Body of pancreas (tissue), 4 donors: Measurements from ENCODE around the gene E2F2. TPM values are rescaled to one million over a fixed set of nuclear protein-coding genes. Genes with fewer than 3 reads are reported as not detected.

ENCODE experiments used
- ATAC-seq: fragments of 150-250 bp; one replicate; pipeline ENCODE4 v1.9.1; 2016
- DNase-seq, 4 donors: peaks; one replicate each; pipeline ENCODE4 v3.0.0-alpha.2; 2019
- H3K27ac ChIP-seq, 4 donors: fragments of 200-600 bp; sonication (generic); 1 replicate in 3 of 4; 2 replicates in 1 of 4; pipeline versions ENCODE4 v1.5.1 to v1.6.1; 2016 to 2019; ENCODE audit warnings: mild to moderate bottlenecking in 1 of 4, mixed read lengths in 1 of 4, moderate library complexity in 1 of 4
- H3K27me3 ChIP-seq, 2 donors: fragments of 200-600 bp; sonication (generic); one replicate each; pipeline ENCODE4 v1.6.0; 2016; ENCODE audit warnings: mild to moderate bottlenecking in 1 of 2
- H3K36me3 ChIP-seq, 2 donors: fragments of 200-600 bp; sonication (generic); replicated peaks in 1 of 2; 2 replicates each; pipeline ENCODE4 v1.5.1; 2016; ENCODE audit warnings: low read depth in 2 of 2; ENCODE audit not compliant: insufficient read depth in 1 of 2
- H3K4me1 ChIP-seq: fragments of 200-600 bp; sonication (generic); one replicate; pipeline ENCODE4 v1.6.0; 2016
- H3K4me3 ChIP-seq, 2 donors: fragments of 200-600 bp; sonication (generic); 1 replicate in 1 of 2; 2 replicates in 1 of 2; pipeline ENCODE4 v1.5.1; 2016 to 2019
- H3K9me3 ChIP-seq, 3 donors: fragments of 200-600 bp; sonication (generic); 1 replicate in 2 of 3; 2 replicates in 1 of 3; pipeline ENCODE4 v1.5.1; 2016
- POLR2A ChIP-seq, 3 donors: fragments of 450-650 bp; IDR thresholded peaks; one replicate each; pipeline ENCODE4 v1.6.1; 2016; ENCODE audit warnings: antibody characterized with exemption in 3 of 3, mild to moderate bottlenecking in 2 of 3
- WGBS, 2 donors: methylation state at CpG; one replicate each; pipeline ENCODE4 v1.1.5; 2017; 5-methylcytosine and 5-hydroxymethylcytosine counted together
- intact Hi-C: fragments of 100-400 bp; cut with DNase I; formaldehyde crosslinking; loops from one replicate; pipeline ENCODE4 v1.15.1; 2023
- total RNA-seq, 2 donors: library from RNA; depleted of rRNA; stranded (reverse); fragments of >200 nt; gene quantifications; one replicate each; pipeline ENCODE4 v1.1.0, GENCODE V29; 2016
- TF ChIP-seq, protein P1 (sequence below), 7 experiments: fragments of 450-650 bp in 4 of 7; fragments of 200-600 bp in 3 of 7; sonication (generic) in 3 of 7; IDR thresholded peaks; one replicate each; pipeline ENCODE4 v1.5.1; 2016 to 2019; ENCODE audit warnings: antibody characterized with exemption in 7 of 7

Gene E2F2
- total RNA-seq, 2 donors from 2014 or later, result under 0.01 TPM; not detected in 1

GRCh38 chr1:23470282-23471070, 60.6 kb downstream of the E2F2 start:
- 73 to 74% methylated on average over 8 to 12 of the region's 12 CpGs for WGBS, 2 donors
- H3K36me3 ChIP-seq, result no peaks in the 10 kb centered on the region
- no peaks in the 10 kb centered on the region for H3K27me3 ChIP-seq
- TF ChIP-seq, protein P1, sequence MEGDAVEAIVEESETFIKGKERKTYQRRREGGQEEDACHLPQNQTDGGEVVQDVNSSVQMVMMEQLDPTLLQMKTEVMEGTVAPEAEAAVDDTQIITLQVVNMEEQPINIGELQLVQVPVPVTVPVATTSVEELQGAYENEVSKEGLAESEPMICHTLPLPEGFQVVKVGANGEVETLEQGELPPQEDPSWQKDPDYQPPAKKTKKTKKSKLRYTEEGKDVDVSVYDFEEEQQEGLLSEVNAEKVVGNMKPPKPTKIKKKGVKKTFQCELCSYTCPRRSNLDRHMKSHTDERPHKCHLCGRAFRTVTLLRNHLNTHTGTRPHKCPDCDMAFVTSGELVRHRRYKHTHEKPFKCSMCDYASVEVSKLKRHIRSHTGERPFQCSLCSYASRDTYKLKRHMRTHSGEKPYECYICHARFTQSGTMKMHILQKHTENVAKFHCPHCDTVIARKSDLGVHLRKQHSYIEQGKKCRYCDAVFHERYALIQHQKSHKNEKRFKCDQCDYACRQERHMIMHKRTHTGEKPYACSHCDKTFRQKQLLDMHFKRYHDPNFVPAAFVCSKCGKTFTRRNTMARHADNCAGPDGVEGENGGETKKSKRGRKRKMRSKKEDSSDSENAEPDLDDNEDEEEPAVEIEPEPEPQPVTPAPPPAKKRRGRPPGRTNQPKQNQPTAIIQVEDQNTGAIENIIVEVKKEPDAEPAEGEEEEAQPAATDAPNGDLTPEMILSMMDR (IDR thresholded peaks at IDR 0.05), result no peak
- TF ChIP-seq POLR2A (IDR thresholded peaks at IDR 0.05), result no peak
- ATAC-seq (no peak), DNase-seq (peak in 2 of 4 donors; percentile 24 to 29)
- H3K9me3 ChIP-seq, result no peaks in the 10 kb centered on the region
- H3K4me1 ChIP-seq, result peaks cover 24% of the 10 kb centered on the region
- H3K4me3 ChIP-seq, result no peak overlapping the region
- intact Hi-C loops, result no loop called here
- no peak overlapping the region for H3K27ac ChIP-seq

DNA sequence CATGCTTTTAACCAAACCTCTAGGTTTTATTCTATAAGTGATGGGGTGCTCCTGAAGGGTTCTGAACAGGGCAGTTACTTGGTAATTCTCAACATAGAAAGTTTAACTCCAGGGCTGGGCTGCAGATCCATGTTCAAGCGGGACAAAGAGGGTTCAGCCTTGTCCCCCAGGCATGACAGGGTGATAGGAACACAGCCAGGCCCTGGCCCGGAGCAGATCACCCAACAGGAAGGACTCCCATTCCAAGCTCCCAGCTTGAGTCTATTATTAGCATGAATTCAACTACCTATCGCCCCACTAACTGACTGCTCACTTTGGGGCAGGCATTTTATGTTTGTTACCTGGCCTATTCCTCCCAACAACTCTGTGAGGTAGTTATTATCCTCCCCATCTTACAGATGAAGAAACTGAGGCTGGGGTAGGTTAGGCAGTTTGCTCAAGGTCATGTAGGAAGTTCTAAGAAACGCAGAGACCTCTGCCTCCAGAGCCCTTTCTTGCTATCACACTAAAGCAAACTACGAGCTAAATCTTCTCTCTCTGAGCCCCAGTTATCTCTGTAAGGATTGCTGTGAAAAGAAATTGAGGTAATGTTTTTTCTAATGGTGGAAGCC, 61.6 kb downstream of the E2F2 start:
- ATAC-seq (no peak), DNase-seq (no peak)
- no peaks in the 10 kb centered on the region for H3K27me3 ChIP-seq
- TF ChIP-seq POLR2A (IDR thresholded peaks at IDR 0.05), result no peak
- TF ChIP-seq, protein P1 (IDR thresholded peaks at IDR 0.05), result no peak
- WGBS, 2 donors, result 27 to 32% methylated on average over 5 of the region's 5 CpGs
- H3K27ac ChIP-seq, result no peak overlapping the region
- no peaks in the 10 kb centered on the region for H3K36me3 ChIP-seq
- H3K4me3 ChIP-seq, result no peak overlapping the region
- intact Hi-C loops, result no loop called here
- peaks cover 14% of the 10 kb centered on the region for H3K4me1 ChIP-seq
- no peaks in the 10 kb centered on the region for H3K9me3 ChIP-seq

DNA sequence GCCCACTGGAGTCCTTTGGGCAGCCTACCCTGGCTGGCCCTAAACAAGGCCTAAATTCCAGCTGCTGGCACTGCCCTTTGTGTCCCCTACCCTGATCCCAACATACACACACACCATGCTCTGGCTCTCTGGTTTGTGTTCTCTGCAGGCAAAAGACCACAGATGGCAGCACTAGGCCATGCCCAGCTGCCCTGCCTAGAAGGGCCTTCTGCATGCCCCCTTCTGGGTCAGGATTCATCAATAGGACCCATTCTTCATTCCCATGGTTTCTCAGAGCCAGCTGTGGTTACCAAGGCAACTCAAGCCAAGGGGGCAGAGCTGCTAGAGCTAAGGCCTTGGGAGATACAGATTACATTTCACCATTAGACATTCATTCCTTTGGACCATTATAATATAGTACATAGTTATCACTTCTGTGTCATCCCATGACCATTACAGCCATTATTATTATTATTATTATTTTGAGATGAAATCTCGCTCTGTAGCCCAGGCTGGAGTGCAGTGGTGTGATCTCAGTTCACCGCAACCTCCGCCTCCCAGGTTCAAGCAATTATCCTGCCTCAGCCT, 64.5 kb downstream of the E2F2 start:
- Histone ChIP-seq H3K36me3 (no peaks in the 10 kb centered on the region), H3K9me3 (no peaks in the 10 kb centered on the region), H3K4me1 (no peaks in the 10 kb centered on the region), H3K4me3 (no peak overlapping the region), H3K27me3 (no peaks in the 10 kb centered on the region), H3K27ac (no peak overlapping the region)
- 96 to 100% methylated on average over 3 of the region's 3 CpGs for WGBS, 2 donors
- ATAC-seq, result no peak
- intact Hi-C loops, result no loop called here
- no peak for DNase-seq
- TF ChIP-seq POLR2A (IDR thresholded peaks at IDR 0.05), result no peak
- TF ChIP-seq, protein P1 (IDR thresholded peaks at IDR 0.05), result no peak

DNA sequence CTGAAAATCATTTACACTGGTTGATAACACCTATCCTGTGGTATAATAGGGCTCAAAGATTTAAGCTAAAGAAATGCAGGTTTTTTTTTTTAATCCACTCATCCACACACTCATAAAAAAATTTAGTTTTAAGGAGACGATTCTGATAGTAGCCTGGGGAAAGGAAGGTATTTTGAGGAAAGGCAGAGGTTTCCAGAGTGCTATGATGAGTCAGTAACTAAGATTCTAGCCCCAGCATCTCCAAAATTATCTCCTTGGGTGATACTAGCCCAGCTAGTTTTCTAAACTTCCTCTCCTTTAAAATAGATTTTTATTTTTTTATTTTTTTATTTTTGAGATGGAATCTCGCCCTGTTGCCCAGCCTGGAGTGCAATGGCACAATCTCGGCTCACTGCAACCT, 67.7 kb downstream of the E2F2 start:
- H3K27ac ChIP-seq, result no peak overlapping the region
- no peak for TF ChIP-seq POLR2A (IDR thresholded peaks at IDR 0.05)
- TF ChIP-seq, protein P1 (IDR thresholded peaks at IDR 0.05), result no peak
- intact Hi-C loops, result no loop called here
- H3K9me3 ChIP-seq, result no peaks in the 10 kb centered on the region
- no peak overlapping the region for H3K4me3 ChIP-seq
- no peaks in the 10 kb centered on the region for H3K36me3 ChIP-seq
- H3K4me1 ChIP-seq, result no peaks in the 10 kb centered on the region
- DNase-seq (no peak), ATAC-seq (no peak)
- no peaks in the 10 kb centered on the region for H3K27me3 ChIP-seq
- 89 to 90% methylated on average over 3 of the region's 3 CpGs for WGBS, 2 donors
